GM21423 (cell line): ENCODE measurements around the gene ARL2BP.

ENCODE experiments used
- ATAC-seq: cut with Tn5 transposase; IDR thresholded peaks from one replicate; pipeline ENCODE4 v1.9.1; 2021; ENCODE audit warnings: mild to moderate bottlenecking, moderate library complexity; ENCODE audit not compliant: unreplicated experiment

Gene ARL2BP

GRCh38 chr16:57282510-57283213 is 37.6 kb downstream of the ARL2BP start:
- no peak for ATAC-seq

GRCh38 chr16:57283214-57283958 is 38.3 kb downstream of the ARL2BP start:
- ATAC-seq: no peak

- no peak for ATAC-seq
Observed at GRCh38 chr16:57283959-57284208, 38.8 kb downstream of the ARL2BP start.

- ATAC-seq: no peak
Observed at GRCh38 chr16:57284209-57284951, 39.3 kb downstream of the ARL2BP start, which contains the start of gene PLLP. TSS of gene PLLP (minus strand) at chr16:57284672. CDS start at chr16:57284540, 132 bp downstream.

- no peak for ATAC-seq
Observed at GRCh38 chr16:57284952-57285363, 39.9 kb downstream of the ARL2BP start.

GRCh38 chr16:57285379-57285778 is 40.3 kb downstream of the ARL2BP start:
- no peak for ATAC-seq

GRCh38 chr16:57289391-57290257 is 44.6 kb downstream of the ARL2BP start:
- ATAC-seq: no peak

GRCh38 chr16:57297856-57298255 is 52.8 kb downstream of the ARL2BP start:
- ATAC-seq: no peak

GRCh38 chr16:57299009-57299718 is 54.1 kb downstream of the ARL2BP start:
- ATAC-seq: peak; percentile 18

- ATAC-seq: peak; percentile 44
Observed at GRCh38 chr16:57299719-57300386, 54.8 kb downstream of the ARL2BP start.

GRCh38 chr16:57300387-57301125 is 55.5 kb downstream of the ARL2BP start:
- peak; percentile 88 for ATAC-seq

GRCh38 chr16:57301126-57301817 is 56.2 kb downstream of the ARL2BP start:
- ATAC-seq: no peak
